NCI-H1436 (cell line): Measurements from ENCODE around the gene MRNIP.

ENCODE experiments used
- DNase-seq: peaks from one replicate; lab custom pipeline; 2025; lab: John Stamatoyannopoulos, UW

The MRNIP gene

GRCh38 chr5:179803651-179804554 is 54.7 kb downstream of the MRNIP start:
- DNase-seq, result no peak

- DNase-seq, result peak; percentile 61
Measured at GRCh38 chr5:179802950-179803562, 55.6 kb downstream of the MRNIP start.

GRCh38 chr5:179802207-179802883 is 56.3 kb downstream of the MRNIP start:
- no peak for DNase-seq

GRCh38 chr5:179801304-179802206 is 57.1 kb downstream of the MRNIP start:
- DNase-seq, result no peak

GRCh38 chr5:179800696-179801201 is 57.9 kb downstream of the MRNIP start:
- DNase-seq, result no peak

DNA sequence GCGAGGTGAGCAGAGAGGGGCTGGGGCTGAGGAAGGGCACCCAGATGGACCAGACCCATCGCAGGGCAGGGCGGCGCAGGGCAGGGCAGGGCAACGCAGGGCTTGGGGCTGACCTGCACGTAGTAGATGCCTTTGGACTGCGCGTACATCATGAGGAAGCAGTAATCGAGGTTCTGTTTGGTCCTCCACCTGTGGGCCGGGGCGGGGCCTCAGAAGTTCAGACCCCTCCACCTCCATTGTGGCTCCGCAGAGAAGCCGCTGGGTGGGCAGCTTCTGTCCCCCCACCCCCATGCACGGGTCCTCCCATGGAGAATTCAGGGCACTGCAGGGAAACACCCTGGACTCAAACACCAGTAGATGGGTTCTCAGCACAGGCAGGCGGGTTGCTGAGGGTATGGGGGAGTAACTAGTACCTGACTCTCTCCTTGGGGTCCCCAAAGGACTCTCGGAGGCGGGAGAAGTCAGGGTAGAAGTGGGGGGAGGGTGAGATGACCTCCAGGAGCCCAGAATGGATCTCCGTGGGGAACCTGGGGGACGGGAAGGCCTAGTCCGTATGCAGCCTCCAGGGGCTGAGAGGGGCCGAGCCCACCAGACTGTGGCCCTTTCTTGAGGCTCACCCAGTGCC is 58.4 kb downstream of the MRNIP start:
- DNase-seq, result no peak

DNA sequence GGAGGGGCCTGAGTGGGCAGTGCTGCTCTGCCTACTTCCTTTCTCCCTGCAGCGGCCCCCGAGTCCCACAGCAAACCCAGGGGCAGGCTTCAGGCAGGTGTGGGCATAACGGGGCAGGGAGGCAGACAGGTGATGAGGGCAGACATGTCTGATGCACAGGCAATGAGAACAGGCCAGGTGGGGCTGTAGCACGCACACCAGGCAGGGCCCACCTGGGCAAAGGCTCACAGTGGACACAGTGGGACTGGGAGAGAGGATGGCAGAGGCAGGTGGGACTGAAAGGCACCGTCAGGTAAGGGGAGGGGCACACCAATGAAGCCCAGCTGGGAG is 59.0 kb downstream of the MRNIP start:
- DNase-seq, result no peak

DNA sequence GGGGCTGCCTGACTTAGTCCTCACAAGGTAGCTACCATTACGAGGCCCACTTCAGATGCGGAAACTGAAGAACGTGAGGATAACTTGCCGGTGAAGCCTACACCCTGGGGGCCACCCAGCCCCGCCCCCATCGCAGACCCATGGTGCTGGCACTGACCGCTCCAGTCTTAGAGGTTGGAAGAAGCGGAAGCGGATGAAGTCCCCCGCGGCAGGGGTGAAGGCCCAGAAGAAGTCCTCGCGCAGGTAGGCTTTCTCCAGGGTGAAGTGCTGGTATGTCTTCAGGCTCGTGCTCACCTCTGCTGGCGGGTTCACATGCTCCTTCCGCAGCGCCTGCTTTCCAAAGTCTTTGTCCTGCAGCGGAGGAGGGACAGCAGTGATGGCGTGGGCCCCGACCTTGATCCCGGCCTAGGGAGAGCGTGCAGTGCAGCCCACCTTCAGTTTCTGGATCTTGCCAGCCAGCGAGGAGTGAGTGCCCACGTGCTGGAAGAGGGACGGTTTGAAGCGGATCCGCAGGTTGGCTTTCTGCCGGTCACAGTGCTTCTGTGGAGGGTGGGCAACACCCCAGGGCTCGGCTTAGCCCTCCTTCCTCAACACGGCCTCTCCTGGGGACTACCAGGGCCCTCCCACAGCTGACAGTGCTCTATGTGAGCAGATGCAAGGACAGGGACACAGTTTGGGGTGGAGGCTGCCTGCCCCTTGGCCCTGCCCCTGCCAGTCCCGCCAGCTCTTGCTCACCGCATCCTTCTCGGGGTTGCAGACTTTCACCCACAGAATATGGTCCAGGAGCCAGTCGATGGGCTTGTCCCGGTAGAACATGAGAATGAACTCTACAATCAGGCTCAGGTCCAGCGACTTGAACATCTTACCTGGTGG is 59.6 kb downstream of the MRNIP start:
- no peak for DNase-seq

GRCh38 chr5:179798144-179798770 is 60.4 kb downstream of the MRNIP start:
- DNase-seq, result no peak

DNA sequence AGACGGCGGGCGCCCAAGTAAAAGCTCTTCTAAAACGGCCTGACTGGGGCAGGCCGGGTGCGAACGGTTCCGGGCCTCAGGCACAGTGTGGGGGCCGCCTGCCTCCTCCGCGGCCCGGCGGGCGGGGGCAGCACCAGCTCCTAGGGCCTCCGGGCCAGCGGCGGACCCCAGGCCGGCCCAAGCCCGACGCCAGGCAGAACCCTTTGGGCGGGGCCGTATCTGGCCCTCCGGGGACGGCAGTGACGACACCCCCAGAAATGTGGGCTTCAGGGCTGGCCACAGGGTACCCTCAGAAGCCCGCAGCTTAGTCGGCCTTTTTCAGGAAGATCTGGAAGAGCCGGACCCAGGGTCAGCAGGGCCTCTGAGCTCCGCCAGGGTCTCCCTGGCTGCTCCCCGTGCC is 60.9 kb downstream of the MRNIP start:
- DNase-seq, result no peak

- DNase-seq, result no peak
Measured at GRCh38 chr5:179796877-179797608, 61.6 kb downstream of the MRNIP start.

DNA sequence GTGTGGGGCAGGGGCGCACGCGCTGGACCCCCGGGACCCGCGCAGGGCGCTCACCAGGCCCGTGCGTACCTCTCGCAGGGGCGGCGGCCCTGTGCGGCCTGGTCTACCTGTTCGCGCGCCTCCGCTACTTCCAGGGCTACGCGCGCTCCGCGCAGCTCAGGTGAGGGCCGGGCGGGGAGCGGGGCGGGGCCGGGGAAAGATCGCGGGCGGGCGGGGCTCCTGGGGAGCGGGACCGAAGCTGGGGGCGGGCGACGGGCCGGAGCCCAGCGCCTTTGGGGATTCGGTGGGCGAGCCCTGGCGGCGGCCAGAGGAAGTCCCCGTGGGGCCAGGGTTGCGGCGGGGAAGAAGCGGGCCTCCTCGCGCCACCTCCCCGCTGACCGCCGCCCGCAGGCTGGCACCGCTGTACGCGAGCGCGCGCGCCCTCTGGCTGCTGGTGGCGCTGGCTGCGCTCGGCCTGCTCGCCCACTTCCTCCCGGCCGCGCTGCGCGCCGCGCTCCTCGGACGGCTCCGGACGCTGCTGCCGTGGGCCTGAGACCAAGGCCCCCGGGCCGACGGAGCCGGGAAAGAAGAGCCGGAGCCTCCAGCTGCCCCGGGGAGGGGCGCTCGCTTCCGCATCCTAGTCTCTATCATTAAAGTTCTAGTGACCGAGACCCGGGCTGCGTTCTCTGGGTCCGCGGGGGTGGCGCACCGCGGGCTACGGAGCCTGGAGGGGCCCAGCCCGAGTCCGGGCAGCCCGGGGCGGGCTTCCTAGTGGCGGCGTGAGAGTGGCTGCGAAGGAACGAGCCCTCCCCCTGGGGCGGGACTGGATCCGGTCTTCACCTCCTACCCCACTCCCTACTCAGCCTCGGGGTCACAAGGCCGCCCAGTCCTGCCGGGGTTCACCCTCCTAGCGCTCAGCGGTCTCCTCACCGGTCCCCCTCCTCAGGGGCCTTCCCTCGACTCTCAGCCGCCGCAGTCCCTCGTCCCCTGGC is 62.5 kb downstream of the MRNIP start:
- peak; percentile 28 for DNase-seq

DNA sequence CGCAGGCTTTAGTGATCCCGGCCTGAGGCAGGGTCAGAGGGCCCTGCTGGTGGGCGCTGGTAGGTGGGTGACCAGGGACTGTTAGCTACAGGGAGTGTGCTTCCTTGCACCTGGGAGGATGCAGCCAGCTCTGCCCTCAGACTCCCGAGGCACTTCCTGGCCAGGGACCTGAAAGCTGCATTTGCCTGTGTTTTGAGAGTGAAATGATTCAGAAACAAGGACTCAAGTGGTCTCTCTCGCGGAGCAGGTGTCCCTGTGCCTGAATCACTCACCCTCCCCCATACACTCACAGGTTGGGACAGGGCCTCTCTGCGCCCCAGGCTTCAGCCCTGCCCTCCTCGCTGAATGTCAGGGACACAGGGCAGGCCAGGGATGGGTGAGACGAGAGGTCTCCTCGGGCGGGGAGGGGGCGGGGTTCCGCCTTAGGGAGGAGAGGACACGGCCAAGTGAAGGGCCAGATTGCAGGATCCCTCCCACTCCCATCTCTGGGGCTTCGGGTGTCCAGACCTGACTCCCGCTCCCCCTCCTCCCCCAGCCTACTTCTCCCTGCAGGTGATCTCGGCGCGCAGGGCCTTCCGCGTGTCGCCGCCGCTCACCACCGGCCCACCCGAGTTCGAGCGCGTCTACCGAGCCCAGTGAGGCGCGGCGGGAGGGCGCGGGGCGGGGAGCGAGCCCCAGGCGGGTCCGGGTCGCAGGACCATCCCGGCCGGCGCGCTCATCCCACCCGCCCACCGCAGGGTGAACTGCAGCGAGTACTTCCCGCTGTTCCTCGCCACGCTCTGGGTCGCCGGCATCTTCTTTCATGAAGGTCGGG is 63.4 kb downstream of the MRNIP start:
- DNase-seq, result no peak

GRCh38 chr5:179794575-179794974 is 64.0 kb downstream of the MRNIP start:
- no peak for DNase-seq

DNA sequence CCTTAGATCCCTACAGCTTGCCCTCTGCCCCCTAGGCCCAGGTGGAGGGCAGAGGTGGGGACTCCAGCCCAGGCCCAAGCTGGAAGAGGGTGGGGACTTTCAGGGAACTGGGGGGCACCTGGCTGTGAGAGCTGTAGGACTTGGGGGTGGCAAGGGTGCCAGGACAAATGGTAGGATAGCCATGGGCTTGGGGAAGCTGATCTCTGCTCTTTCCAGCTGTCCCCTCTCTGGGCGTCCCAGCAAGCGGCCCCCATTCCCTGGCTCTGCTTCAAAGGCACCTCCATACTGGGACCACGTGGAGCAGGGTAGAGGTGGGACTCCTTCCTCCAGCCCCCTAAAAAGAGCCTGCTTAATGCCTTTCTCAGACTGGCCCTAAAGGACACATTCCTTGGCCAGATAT is 64.4 kb downstream of the MRNIP start:
- no peak for DNase-seq

DNA sequence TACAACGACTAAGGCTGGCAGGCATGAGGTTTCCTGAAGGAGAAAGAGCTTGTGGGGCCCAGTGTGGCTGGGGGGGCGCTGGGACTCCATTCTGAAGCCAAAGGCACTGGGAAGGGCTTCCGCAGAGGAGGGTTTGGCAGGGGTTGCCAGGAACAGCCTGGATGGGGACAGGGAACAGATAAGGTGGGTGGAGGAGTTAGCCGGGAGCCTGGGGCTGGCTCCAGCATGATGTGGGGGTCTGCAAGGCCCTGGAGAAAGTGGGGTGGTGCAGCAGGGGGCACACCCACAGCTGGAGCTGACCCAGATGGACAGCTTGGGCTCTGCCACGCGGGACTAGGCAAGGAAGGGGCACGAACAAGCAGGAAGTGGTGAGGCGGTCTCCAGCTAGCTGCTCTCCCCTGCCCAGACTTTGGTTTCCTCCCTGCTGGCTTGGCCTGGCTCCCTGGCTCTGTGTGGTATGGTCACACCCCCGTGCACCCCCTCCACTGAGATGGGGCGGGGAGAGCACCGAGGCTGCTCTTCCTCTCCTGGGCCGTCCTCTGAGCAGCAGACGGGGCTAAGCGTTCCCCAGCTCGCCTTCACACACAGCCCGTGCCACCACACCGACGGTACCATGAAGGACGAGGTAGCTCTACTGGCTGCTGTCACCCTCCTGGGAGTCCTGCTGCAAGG is 65.0 kb downstream of the MRNIP start, which contains the start of gene LTC4S:
LTC4S (plus strand) TSS at position 519 of the 672 bp plus-strand sequence; CDS start at position 614, 95 bp downstream.
- no peak for DNase-seq
